CD4-positive, alpha-beta T cell treated with Interleukin-6 for 4 hours (primary cell): Measurements from ENCODE around the gene SHB.

Experiments used
- DNase-seq: peaks from one replicate; pipeline ENCODE4 v3.0.0-alpha.2; 2020; ENCODE audit warnings: mixed read lengths

SHB gene

DNA sequence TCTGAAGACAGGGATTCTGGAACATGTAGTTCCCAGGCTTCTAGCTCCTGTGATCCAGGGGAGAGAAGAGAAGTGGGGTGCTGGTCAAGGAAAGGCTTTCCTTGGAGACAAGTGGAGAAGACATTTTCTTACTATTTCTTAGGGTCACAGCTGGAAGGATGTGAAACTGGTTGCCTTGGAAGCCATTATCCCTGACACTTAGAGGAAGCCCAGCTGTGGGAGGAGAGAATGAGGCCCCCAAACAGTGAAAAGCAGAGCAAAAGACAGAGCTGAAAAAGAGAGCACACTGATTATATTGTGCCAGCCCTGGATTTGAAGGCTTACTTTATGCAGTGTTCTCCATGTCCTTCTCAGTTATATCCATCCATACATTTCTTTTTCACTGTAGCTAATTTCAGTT, 17.5 kb upstream of the SHB start:
- no peak for DNase-seq

DNA sequence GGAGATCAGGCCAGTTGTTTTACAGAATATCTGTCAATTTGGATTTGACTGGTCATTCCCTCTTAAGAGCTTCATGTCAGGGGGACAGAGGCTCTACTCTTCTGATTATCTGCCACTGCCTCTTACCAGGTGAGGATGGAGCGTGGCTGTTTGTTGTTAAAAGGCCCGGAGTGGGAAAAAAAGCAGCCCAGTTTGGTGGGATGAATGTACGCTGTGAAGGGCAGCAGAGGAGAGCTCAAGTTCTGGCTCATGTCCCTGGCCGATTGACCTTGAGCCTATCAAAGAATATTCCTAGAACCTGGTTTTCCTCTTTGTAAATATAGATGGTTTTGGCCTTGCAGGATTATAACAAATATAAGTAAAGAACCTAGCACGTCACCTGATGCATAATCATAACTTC, 16.3 kb upstream of the SHB start:
- no peak for DNase-seq

DNA sequence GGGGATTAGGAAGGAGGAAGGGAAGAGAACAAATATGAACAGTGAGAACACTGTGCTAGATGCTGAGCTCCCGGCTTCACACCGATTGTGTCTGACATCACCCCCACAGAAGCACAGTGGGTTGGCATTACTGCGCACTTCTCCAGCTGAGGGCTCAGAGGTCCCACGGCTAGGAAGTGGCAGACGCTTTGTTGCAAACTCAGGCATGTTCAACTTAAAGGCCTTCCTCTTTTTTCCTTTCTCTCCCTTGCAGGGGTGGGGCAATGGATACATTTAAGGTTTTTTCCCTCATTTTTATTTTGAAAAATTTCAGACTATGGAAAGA, 15.5 kb upstream of the SHB start:
- DNase-seq, result no peak

GRCh38 chr9:38083858-38084555, 15.0 kb upstream of the SHB start:
- DNase-seq, result no peak

DNA sequence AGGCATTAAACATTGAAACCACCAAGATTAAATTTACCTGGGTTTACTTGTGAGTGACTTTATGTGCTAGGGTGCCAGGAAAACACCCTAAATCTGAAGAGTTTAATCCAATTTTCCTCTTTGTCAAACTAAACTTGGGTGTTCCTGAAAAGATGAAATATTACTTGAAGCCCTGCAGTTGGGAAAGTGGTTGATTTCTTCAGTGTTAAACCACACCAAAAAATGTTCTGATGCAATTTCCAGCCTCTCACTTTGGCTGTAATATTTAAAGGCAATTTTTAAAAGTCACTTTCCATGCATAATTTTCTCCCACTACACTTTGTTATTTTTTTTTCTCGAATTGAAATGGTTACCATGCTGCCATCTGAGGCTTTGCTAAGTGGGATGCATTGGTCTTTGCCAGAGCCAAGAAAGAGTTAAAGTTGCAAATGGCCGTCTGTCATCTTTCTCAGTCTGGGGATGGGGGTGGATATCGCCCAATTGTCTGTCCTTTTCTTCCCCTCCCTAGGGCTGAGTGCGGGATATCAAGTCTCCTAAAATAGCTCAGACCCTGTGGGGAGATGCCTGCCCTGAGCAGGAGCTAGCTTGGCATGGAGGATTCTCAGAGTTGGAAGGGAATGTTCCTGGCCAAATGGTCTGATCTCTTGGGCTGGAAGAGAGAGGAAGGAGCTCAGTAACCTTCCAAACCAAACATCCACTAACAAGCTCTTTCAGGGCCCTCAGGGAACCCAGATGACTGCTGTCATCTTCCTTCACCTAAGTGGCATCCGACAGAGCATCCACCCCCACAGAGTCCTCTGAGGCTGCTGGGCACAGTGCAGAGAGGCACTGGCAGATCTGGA, 13.6 kb upstream of the SHB start:
- no peak for DNase-seq

DNA sequence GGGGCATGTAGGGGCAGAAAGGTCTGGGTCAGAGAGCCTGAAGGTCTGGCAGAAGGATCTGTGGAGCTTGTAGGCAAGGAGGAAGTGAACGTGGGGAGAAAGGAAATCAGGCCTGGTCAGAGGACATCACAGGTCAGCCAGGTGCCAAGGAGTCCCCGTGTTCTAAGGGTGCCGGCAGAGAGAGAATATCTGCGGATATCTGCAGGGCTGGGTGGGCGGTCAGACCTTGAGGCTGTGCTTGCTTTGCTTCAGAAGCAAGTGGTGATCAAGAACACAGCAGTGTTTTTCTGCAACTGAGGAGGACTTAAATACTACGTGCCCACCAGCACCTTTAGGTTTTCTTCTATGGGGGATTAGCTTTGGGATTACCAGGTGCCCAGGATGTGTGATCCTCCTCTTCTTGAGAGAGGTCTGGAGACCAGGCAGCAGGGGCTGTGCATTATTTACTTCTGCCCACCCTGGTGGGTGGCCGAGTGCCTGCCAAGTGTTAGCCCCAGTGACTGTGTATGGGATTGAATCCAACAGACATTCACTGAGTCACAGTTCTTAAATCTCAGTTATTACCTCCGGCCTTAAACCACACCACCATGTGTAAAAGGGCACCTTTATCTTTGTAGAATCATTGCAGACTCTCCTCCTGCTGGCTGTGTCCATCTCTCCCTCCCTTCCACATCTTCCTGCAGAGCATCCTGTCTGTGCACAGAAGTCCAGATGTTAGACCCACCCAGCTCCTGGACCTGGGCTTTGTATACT, 12.5 kb upstream of the SHB start:
- DNase-seq, result no peak

DNA sequence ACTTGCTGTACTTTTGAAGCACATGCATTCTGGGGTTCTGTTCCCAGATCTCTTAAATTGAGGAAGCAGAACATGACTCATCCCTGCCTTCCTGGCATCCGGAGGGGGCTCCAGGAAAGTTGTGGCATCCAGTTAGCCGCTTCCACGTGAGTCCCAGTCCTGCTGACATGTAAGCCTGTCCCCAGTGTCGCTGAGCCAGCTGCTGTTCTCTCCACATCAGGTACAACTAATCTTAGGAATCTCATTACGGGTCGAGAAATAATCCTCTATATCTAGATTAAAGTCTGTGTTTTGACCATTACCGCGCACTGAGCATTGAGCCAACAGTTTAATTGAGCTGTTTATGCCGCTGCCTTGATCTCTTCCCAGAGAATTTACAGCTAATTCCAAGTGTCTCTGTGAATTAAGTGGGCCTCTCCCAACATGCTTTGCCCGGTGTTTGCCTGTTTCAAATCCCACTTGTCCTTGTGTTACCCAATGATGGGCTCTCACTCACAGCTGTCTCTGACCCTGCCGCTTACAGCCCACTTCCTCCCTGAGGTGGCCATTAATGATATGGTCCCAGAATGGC, 10.5 kb upstream of the SHB start:
- DNase-seq, result no peak

GRCh38 chr9:38075272-38075671, 6.2 kb upstream of the SHB start:
- no peak for DNase-seq

GRCh38 chr9:38074441-38074961, 5.5 kb upstream of the SHB start:
- no peak for DNase-seq

DNA sequence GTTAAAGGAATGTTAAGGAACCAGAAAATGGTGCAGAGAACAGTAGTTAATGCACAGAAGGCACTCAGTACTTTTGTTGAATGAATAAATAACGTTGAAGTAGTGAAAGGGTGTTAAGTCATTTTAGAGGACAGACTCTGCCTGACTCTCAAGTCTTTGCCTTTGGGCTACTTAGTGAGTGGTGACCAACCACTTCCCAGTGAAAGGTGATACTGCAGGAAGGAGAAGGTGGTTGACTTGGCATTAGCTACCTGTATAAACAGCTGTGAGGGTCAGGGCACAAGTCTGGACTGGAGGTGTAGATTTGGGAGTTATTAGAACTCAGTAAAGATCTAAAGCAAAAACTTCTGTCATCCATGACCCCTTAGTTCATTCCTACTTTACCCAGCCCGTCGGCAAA, 4.9 kb upstream of the SHB start:
- no peak for DNase-seq

DNA sequence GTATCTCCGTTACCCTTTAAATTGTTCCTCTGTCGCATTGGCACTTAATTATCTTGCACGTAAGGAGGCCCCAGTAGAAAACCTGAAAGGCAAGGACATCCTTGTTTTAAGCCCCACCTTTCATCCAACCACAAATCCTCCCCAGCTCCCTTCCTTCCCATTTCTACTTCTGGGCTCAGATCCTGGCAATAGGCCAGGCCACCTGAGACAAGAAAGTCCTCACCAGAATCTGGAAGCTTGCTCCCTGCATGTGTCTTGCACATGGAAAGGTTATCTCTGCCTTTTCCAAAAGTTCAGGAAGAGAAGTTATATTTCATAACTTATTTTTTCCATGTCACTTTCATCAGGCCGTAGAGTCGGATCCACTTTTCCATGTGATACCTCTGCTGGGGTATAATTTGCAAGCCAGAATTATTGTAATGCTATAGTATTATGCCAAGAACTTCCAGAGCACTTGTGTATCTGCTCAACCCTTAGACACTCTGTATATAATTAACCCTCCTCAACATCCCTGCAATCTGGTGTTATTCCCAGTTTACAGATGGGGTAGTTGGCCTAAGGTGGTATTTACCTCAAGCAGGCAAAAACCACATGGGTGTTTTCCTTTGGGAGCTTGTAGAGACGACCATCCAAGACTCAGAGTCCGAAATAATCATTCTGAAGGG, 2.6 kb upstream of the SHB start:
- no peak for DNase-seq

- DNase-seq, result peak; percentile 26
Measured at GRCh38 chr9:38067859-38068681, 957 bp downstream of the SHB start.

- DNase-seq, result peak; percentile 49
Measured at GRCh38 chr9:38066914-38067858, 1.8 kb downstream of the SHB start.

GRCh38 chr9:38066197-38066913, 2.7 kb downstream of the SHB start:
- no peak for DNase-seq

DNA sequence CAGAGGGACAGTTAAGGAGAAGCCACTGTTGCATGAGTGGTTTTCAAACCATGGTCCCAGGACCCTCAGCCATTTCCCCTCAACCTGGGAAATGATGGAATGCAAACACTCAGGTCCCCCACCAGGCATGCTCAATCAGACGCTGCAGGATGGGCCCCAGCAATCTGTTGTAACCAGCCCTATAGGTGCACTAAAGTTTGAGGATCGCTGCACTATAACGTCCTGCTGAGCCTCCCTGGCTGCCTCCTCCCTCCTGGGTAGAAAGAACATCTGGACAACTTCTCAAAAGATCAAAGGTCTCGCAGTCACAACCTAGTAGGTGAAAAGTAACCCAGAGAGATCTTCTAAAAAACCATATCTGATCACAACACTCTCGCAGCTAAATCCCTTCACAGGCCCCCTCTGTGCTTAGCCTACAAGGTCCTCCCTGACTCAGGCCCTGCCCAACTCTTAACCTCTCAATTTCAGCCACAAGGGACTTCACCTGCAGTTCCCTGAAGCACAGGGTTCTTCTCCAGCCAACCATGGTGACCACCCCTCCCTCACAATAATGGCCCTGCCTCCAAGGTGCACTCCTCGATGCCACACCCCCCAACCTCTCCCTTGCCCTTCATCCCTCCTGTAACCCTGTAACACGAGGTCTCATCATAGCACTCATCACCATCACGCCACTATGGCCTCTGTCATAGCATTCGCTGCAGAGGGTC, 3.5 kb downstream of the SHB start:
- DNase-seq, result no peak

DNA sequence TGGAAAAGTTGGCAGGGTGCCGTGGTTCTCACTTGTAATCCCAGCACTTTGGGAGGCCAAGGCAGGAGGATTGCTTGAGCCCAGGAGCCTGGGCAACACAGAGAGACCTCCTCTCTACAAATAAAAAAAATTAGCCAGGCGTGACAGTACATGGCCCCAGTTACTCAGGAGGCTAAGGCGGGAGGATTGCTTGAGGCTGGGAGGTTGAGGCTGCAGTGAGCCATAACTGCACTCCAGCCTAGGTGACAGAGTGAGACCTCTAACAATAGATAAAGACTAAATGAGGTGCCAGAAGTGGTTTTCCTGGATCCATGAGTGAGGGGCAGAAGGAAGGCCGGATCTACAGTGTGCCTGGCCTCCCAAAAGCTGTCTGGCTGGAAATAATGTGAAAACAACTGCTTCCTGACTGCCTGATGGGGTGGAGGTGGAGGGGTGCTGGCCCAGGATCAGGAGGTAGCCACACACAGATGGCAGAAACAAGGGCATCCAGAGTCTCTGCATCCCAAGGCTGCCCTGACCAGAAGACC, 4.1 kb downstream of the SHB start:
- no peak for DNase-seq

- no peak for DNase-seq
Measured at GRCh38 chr9:38063363-38063707, 5.7 kb downstream of the SHB start.

GRCh38 chr9:38062498-38063362, 6.3 kb downstream of the SHB start:
- DNase-seq, result no peak
